GM18873 (cell line): ENCODE data around the gene STYXL1.

ENCODE experiments used
- ATAC-seq: cut with Tn5 transposase; IDR thresholded peaks from one replicate; pipeline ENCODE4 v1.9.1; 2021; ENCODE audit warnings: mild to moderate bottlenecking, moderate library complexity, moderate number of reproducible peaks; ENCODE audit not compliant: unreplicated experiment, low FRiP score

Gene STYXL1

GRCh38 chr7:75962607-75963380 is 85.0 kb downstream of the STYXL1 start:
- no peak for ATAC-seq

GRCh38 chr7:75961218-75961617 is 86.6 kb downstream of the STYXL1 start:
- no peak for ATAC-seq

- no peak for ATAC-seq
Observed at GRCh38 chr7:75960372-75960771, 87.4 kb downstream of the STYXL1 start.

GRCh38 chr7:75958802-75959543 is 88.8 kb downstream of the STYXL1 start:
- ATAC-seq: no peak

- ATAC-seq: no peak
Observed at GRCh38 chr7:75957021-75957736, 90.6 kb downstream of the STYXL1 start.

GRCh38 chr7:75955331-75955955 is 92.4 kb downstream of the STYXL1 start:
- no peak for ATAC-seq

GRCh38 chr7:75953931-75954330 is 93.9 kb downstream of the STYXL1 start:
- no peak for ATAC-seq

- ATAC-seq: no peak
Observed at GRCh38 chr7:75953431-75953830, 94.4 kb downstream of the STYXL1 start.

GRCh38 chr7:75951506-75951905 is 96.3 kb downstream of the STYXL1 start:
- no peak for ATAC-seq

GRCh38 chr7:75950111-75950681 is 97.6 kb downstream of the STYXL1 start:
- no peak for ATAC-seq

GRCh38 chr7:75948179-75948578 is 99.6 kb downstream of the STYXL1 start:
- no peak for ATAC-seq
